Mononuclear cell (primary cell): ENCODE data around the gene ABHD14A. TPM values are rescaled to one million over a fixed set of nuclear protein-coding genes. Genes with fewer than 3 reads are reported as not detected.

ENCODE experiments used
- H3K27me3 ChIP-seq: 2 replicates; pipeline ENCODE4 v1.6.0; 2011; ENCODE audit warnings: low read length, control low read depth; ENCODE audit not compliant: insufficient read depth
- H3K4me1 ChIP-seq: 2 replicates; pipeline ENCODE4 v1.5.1; 2011; ENCODE audit warnings: mild to moderate bottlenecking, low read length, control low read depth; ENCODE audit not compliant: insufficient read depth
- H3K4me3 ChIP-seq: 2 replicates; pipeline ENCODE4 v1.5.1; 2011; ENCODE audit warnings: mild to moderate bottlenecking, low read length, moderate library complexity
- H3K9me3 ChIP-seq: 2 replicates; pipeline ENCODE4 v1.5.1; 2011; ENCODE audit warnings: low read depth, mild to moderate bottlenecking, control low read depth, low read length
- total RNA-seq: library from RNA; depleted of rRNA; stranded (reverse); fragments of >200 nt; gene quantifications from one replicate; pipeline ENCODE4 v1.2.3, GENCODE V29; 2012

ABHD14A gene
- total RNA-seq, 1 donor: 6.6 TPM

- H3K4me1 ChIP-seq: no peaks in the 10 kb centered on the region
- H3K9me3 ChIP-seq: no peaks in the 10 kb centered on the region
- H3K27me3 ChIP-seq: no peaks in the 10 kb centered on the region
- H3K4me3 ChIP-seq: no peak overlapping the region
These were observed 46.8 kb downstream of the ABHD14A start for GRCh38 chr3:52021489-52022268.

- H3K27me3 ChIP-seq: no peaks in the 10 kb centered on the region
These were observed 47.6 kb downstream of the ABHD14A start for GRCh38 chr3:52022323-52023100.

GRCh38 chr3:52023101-52023770, 48.4 kb downstream of the ABHD14A start:
- no peaks in the 10 kb centered on the region for H3K9me3 ChIP-seq
- H3K27me3 ChIP-seq: no peaks in the 10 kb centered on the region
- H3K4me1 ChIP-seq: no peaks in the 10 kb centered on the region
- no peak overlapping the region for H3K4me3 ChIP-seq

More at GRCh38 chr3:52022323-52023100, 47.6 kb downstream of the ABHD14A start:
- Histone ChIP-seq H3K4me3 (no peak overlapping the region), H3K9me3 (no peaks in the 10 kb centered on the region), H3K4me1 (no peaks in the 10 kb centered on the region)

- no peak overlapping the region for H3K4me3 ChIP-seq
- H3K4me1 ChIP-seq: no peaks in the 10 kb centered on the region
- no peaks in the 10 kb centered on the region for H3K9me3 ChIP-seq
- H3K27me3 ChIP-seq: no peaks in the 10 kb centered on the region
These were observed 49.2 kb downstream of the ABHD14A start for GRCh38 chr3:52023860-52024764.

GRCh38 chr3:52024765-52025452, 50.0 kb downstream of the ABHD14A start:
- Histone ChIP-seq H3K4me3 (no peak overlapping the region), H3K4me1 (no peaks in the 10 kb centered on the region), H3K9me3 (no peaks in the 10 kb centered on the region), H3K27me3 (no peaks in the 10 kb centered on the region)

GRCh38 chr3:52025453-52025852, 50.6 kb downstream of the ABHD14A start:
- H3K27me3 ChIP-seq: no peaks in the 10 kb centered on the region
- no peak overlapping the region for H3K4me3 ChIP-seq
- no peaks in the 10 kb centered on the region for H3K9me3 ChIP-seq
- no peaks in the 10 kb centered on the region for H3K4me1 ChIP-seq

- Histone ChIP-seq H3K4me3 (no peak overlapping the region), H3K9me3 (no peaks in the 10 kb centered on the region), H3K4me1 (no peaks in the 10 kb centered on the region), H3K27me3 (no peaks in the 10 kb centered on the region)
These were observed 51.2 kb downstream of the ABHD14A start for GRCh38 chr3:52026041-52026440.

- no peak overlapping the region for H3K4me3 ChIP-seq
- no peaks in the 10 kb centered on the region for H3K4me1 ChIP-seq
- no peaks in the 10 kb centered on the region for H3K9me3 ChIP-seq
- H3K27me3 ChIP-seq: no peaks in the 10 kb centered on the region
These were observed 53.7 kb downstream of the ABHD14A start for GRCh38 chr3:52028572-52028971.

- Histone ChIP-seq H3K4me3 (no peak overlapping the region), H3K4me1 (no peaks in the 10 kb centered on the region), H3K9me3 (no peaks in the 10 kb centered on the region), H3K27me3 (no peaks in the 10 kb centered on the region)
These were observed 54.2 kb downstream of the ABHD14A start for GRCh38 chr3:52029053-52029452.

- Histone ChIP-seq H3K4me1 (no peaks in the 10 kb centered on the region), H3K9me3 (no peaks in the 10 kb centered on the region), H3K4me3 (no peak overlapping the region), H3K27me3 (no peaks in the 10 kb centered on the region)
These were observed 54.7 kb downstream of the ABHD14A start for GRCh38 chr3:52029535-52029934.

Other genes starting within 250 kb of the ABHD14A start
- not detected for gene IQCF6, start 195.8 kb upstream of the ABHD14A start, total RNA-seq
- gene IQCF2, start 113.4 kb upstream of the ABHD14A start, total RNA-seq: not detected
- not detected for gene IQCF5, start 99.5 kb upstream of the ABHD14A start, total RNA-seq
- gene IQCF1, start 71.7 kb upstream of the ABHD14A start, total RNA-seq: not detected
- 2.7 TPM for gene RRP9, start 33.2 kb upstream of the ABHD14A start, total RNA-seq
- 6.2 TPM for gene PARP3, start 32.7 kb upstream of the ABHD14A start, total RNA-seq
- 0.10 TPM for gene GPR62, start 19.7 kb upstream of the ABHD14A start, total RNA-seq
- 5.6 TPM for gene PCBP4, start 7.6 kb upstream of the ABHD14A start, total RNA-seq
- gene ABHD14B, start 1.0 kb upstream of the ABHD14A start, total RNA-seq: 41.8 TPM
- 3.3 TPM for gene ACY1, start 8.5 kb downstream of the ABHD14A start, total RNA-seq
- 1,675 TPM for gene RPL29, start 20.8 kb downstream of the ABHD14A start, total RNA-seq
- gene DUSP7, start 81.5 kb downstream of the ABHD14A start, total RNA-seq: 7.0 TPM
- gene POC1A, start 179.4 kb downstream of the ABHD14A start, total RNA-seq: 0.21 TPM
- 20.4 TPM for gene ALAS1, start 223.1 kb downstream of the ABHD14A start, total RNA-seq